ENCODE results near the gene VTI1A.

The VTI1A gene

GRCh38 chr10:112838784-112839481, 391.9 kb downstream of the VTI1A start:
- TF ChIP-seq TAF1 (IDR thresholded peaks at IDR 0.05; ENCODE audit: borderline replicate concordance, low read depth, low read length) = no peak
- no peak for TF ChIP-seq POLR2AphosphoS5 (IDR thresholded peaks at IDR 0.05; ENCODE audit: low read depth, low read length)
- no peak for TF ChIP-seq POLR2A (IDR thresholded peaks at IDR 0.05; ENCODE audit: low read depth, low read length)
- DNase-seq (ENCODE audit: insufficient read length) = no peak
- FAIRE-seq = no peak

GRCh38 chr10:112839928-112840654, 393.1 kb downstream of the VTI1A start:
- FAIRE-seq = no peak

DNA sequence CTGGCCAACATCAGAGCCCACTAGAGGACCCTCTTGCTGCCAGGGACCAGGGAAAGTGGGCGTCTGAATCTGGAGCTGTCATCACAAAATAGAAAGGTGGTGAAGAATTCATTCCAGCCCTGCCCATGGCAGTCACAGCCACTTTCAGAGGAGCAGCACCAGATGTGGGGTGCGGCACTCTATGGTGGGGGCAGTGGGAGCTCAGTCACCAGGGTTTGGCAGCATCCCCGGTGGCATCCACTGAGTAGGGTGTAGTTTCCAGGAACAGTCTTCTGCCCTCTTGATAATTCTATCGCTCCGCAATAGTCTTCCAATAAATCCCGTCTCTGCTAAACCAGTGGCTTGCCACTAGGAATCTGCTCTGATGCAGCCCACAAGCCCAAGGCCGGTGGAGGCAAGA, 394.5 kb downstream of the VTI1A start:
- TF ChIP-seq POLR2AphosphoS5 (IDR thresholded peaks at IDR 0.05; ENCODE audit: low read depth, low read length) = no peak
- TF ChIP-seq POLR2A (IDR thresholded peaks at IDR 0.05; ENCODE audit: low read depth, low read length) = no peak
- TF ChIP-seq TAF1 (IDR thresholded peaks at IDR 0.05; ENCODE audit: borderline replicate concordance, low read depth, low read length) = no peak
- no peak for FAIRE-seq
- DNase-seq (ENCODE audit: insufficient read length) = no peak

More at GRCh38 chr10:112839928-112840654, 393.1 kb downstream of the VTI1A start:
- no peak for DNase-seq (ENCODE audit: insufficient read length)
- TF ChIP-seq POLR2A (IDR thresholded peaks at IDR 0.05; ENCODE audit: low read depth, low read length) = no peak
- TF ChIP-seq POLR2AphosphoS5 (IDR thresholded peaks at IDR 0.05; ENCODE audit: low read depth, low read length) = no peak
- no peak for TF ChIP-seq TAF1 (IDR thresholded peaks at IDR 0.05; ENCODE audit: borderline replicate concordance, low read depth, low read length)

DNA sequence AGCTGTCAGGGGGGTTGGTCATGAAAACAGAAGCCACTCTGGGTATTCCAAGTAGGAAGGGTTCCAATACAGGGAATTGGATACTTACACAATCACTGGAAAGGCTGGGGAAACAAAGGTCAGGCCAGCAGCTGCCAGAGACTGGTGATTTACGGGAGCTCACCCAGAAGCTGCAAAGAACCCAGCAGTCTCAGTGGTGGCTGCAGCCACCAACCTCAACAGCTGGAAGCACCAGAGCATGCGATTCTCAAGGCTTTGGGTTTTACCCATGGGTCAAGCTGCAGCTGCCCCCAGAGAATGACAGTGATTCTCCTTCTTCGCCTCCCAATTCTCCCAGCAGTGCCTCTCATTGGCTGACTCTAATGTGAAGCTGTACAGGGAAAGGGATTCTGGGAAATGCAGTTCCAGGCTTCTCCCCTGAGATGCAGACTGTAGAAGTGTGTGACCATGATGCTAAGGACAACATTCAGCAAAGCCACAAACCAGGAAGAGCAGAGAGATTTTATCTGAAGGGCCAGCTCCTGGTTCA, 395.9 kb downstream of the VTI1A start:
- no peak for FAIRE-seq
- DNase-seq (ENCODE audit: insufficient read length) = no peak

DNA sequence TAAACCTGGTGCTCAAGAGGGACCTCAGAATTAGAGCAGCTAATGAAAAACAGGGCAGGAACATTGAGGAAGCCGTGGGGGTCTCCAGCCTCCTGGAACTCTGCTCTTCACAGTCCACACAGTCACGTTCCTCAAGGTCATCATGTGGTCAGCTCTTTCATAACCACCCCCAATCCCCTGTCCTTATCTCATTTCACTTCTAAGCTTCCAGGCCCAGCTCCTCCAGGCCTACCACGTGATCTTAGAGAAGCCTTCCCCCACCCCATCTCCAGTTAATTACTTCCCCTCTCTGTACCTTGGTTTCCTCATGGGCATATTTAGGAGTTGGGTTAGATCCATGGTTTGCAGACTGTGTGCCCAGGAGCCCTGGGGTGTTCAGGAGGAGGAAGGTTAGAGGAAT, 396.6 kb downstream of the VTI1A start:
- DNase-seq (ENCODE audit: insufficient read length) (no peak), FAIRE-seq (no peak)
- no peak for TF ChIP-seq POLR2AphosphoS5 (IDR thresholded peaks at IDR 0.05; ENCODE audit: low read depth, low read length)
- no peak for TF ChIP-seq TAF1 (IDR thresholded peaks at IDR 0.05; ENCODE audit: borderline replicate concordance, low read depth, low read length)
- TF ChIP-seq POLR2A (IDR thresholded peaks at IDR 0.05; ENCODE audit: low read depth, low read length) = no peak

More for the DNA sequence above, 395.9 kb downstream of the VTI1A start:
- TF ChIP-seq POLR2AphosphoS5 (IDR thresholded peaks at IDR 0.05; ENCODE audit: low read depth, low read length) = no peak
- no peak for TF ChIP-seq TAF1 (IDR thresholded peaks at IDR 0.05; ENCODE audit: borderline replicate concordance, low read depth, low read length)
- TF ChIP-seq POLR2A (IDR thresholded peaks at IDR 0.05; ENCODE audit: low read depth, low read length) = no peak

- no peak for TF ChIP-seq TAF1 (IDR thresholded peaks at IDR 0.05; ENCODE audit: borderline replicate concordance, low read depth, low read length)
- no peak for TF ChIP-seq POLR2AphosphoS5 (IDR thresholded peaks at IDR 0.05; ENCODE audit: low read depth, low read length)
- TF ChIP-seq POLR2A (IDR thresholded peaks at IDR 0.05; ENCODE audit: low read depth, low read length) = no peak
- DNase-seq (ENCODE audit: insufficient read length) (no peak), FAIRE-seq (no peak)
Observed at GRCh38 chr10:112844681-112845544, 397.9 kb downstream of the VTI1A start.

DNA sequence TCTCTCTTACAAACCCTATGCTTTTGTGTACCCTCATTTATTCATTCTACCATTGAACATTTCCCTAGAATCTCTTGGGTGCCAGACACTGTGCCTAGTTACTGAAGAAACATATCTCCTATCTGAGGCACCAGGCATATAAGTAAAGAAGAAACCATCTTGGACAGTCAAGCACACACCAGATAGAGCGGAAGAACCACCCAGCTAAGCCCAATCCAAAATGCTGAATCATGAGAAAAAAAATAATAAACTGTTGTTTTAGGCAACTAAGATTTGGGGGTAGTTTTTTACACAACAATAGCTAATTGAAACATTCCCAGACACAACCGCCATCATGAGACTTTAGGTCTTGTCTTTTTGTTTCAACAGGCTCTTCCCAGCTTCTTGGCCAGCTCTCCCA, 400.8 kb downstream of the VTI1A start:
- no peak for TF ChIP-seq POLR2AphosphoS5 (IDR thresholded peaks at IDR 0.05; ENCODE audit: low read depth, low read length)
- TF ChIP-seq TAF1 (IDR thresholded peaks at IDR 0.05; ENCODE audit: borderline replicate concordance, low read depth, low read length) = no peak
- TF ChIP-seq POLR2A (IDR thresholded peaks at IDR 0.05; ENCODE audit: low read depth, low read length) = no peak
- DNase-seq (ENCODE audit: insufficient read length) (no peak), FAIRE-seq (no peak)

- DNase-seq (ENCODE audit: insufficient read length) (no peak), FAIRE-seq (no peak)
- TF ChIP-seq POLR2AphosphoS5 (IDR thresholded peaks at IDR 0.05; ENCODE audit: low read depth, low read length) = no peak
- no peak for TF ChIP-seq TAF1 (IDR thresholded peaks at IDR 0.05; ENCODE audit: borderline replicate concordance, low read depth, low read length)
Observed at GRCh38 chr10:112848228-112848627, 401.2 kb downstream of the VTI1A start.

- FAIRE-seq = no peak
- TF ChIP-seq POLR2A (IDR thresholded peaks at IDR 0.05; ENCODE audit: low read depth, low read length) (no peak), TAF1 (IDR thresholded peaks at IDR 0.05; ENCODE audit: borderline replicate concordance, low read depth, low read length) (no peak), POLR2AphosphoS5 (IDR thresholded peaks at IDR 0.05; ENCODE audit: low read depth, low read length) (no peak)
- DNase-seq (ENCODE audit: insufficient read length) = no peak
Observed at GRCh38 chr10:112848868-112849430, 401.9 kb downstream of the VTI1A start.

GRCh38 chr10:112849546-112849945, 402.5 kb downstream of the VTI1A start:
- TF ChIP-seq TAF1 (IDR thresholded peaks at IDR 0.05; ENCODE audit: borderline replicate concordance, low read depth, low read length) (no peak), POLR2AphosphoS5 (IDR thresholded peaks at IDR 0.05; ENCODE audit: low read depth, low read length) (no peak), POLR2A (IDR thresholded peaks at IDR 0.05; ENCODE audit: low read depth, low read length) (no peak)
- no peak for DNase-seq (ENCODE audit: insufficient read length)
- FAIRE-seq = no peak

GRCh38 chr10:112851181-112851580, 404.2 kb downstream of the VTI1A start:
- FAIRE-seq (no peak), DNase-seq (ENCODE audit: insufficient read length) (no peak)
- no peak for TF ChIP-seq TAF1 (IDR thresholded peaks at IDR 0.05; ENCODE audit: borderline replicate concordance, low read depth, low read length)
- no peak for TF ChIP-seq POLR2A (IDR thresholded peaks at IDR 0.05; ENCODE audit: low read depth, low read length)
- TF ChIP-seq POLR2AphosphoS5 (IDR thresholded peaks at IDR 0.05; ENCODE audit: low read depth, low read length) = no peak

Data from GM12892 (cell line).